ENCODE results near the gene GGT1. TPM values are rescaled to one million over a fixed set of nuclear protein-coding genes. Genes with fewer than 3 reads are reported as not detected.

Gene GGT1
- total RNA-seq, 1 donor from 2014 or later, result 131 TPM

DNA sequence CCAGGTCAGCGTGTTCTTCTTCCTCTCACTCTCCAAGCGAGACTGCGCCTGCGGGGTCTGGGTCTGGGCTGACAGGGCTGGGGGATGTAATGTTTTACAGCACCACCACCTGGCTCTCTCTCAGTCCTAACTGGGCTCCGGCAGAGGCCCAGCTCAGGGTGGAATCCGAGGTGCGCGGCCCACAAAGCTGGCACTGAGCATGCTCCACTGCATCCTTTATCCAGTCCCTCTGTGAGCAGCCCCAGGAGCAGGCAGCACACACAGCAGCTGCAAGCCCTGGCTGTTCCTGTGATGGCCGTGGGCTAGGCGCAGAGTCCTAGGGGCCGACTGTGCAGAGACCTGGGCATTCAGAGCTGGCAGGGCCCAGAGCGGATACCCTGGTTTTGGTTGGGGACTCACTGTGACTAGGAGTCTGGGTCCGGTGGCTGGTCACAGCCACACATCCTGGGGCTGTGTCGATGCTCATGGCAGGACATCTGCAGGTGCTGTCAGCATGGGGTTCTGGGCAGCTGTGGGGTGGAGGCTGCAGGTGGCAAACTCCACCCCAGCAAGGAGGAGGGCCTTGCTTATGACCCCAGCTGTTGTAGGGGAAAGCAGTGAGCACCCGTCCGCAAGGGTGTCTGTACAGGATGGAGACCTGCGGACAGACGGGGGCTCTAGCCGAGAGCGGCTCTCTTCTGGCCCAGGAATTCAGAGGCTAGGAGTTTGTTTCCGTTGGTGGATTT is 14.1 kb upstream of the GGT1 start:
- TF ChIP-seq, protein P1, sequence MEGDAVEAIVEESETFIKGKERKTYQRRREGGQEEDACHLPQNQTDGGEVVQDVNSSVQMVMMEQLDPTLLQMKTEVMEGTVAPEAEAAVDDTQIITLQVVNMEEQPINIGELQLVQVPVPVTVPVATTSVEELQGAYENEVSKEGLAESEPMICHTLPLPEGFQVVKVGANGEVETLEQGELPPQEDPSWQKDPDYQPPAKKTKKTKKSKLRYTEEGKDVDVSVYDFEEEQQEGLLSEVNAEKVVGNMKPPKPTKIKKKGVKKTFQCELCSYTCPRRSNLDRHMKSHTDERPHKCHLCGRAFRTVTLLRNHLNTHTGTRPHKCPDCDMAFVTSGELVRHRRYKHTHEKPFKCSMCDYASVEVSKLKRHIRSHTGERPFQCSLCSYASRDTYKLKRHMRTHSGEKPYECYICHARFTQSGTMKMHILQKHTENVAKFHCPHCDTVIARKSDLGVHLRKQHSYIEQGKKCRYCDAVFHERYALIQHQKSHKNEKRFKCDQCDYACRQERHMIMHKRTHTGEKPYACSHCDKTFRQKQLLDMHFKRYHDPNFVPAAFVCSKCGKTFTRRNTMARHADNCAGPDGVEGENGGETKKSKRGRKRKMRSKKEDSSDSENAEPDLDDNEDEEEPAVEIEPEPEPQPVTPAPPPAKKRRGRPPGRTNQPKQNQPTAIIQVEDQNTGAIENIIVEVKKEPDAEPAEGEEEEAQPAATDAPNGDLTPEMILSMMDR (IDR thresholded peaks at IDR 0.05), result no peak
- Histone ChIP-seq H3K36me3 (no peaks in the 10 kb centered on the region), H3K4me1 (peaks cover 6% of the 10 kb centered on the region), H3K27me3 (no peaks in the 10 kb centered on the region), H3K9me3 (no peaks in the 10 kb centered on the region), H3K27ac (no peak overlapping the region), H3K4me3 (no peak overlapping the region)
- no peak for DNase-seq
- no peak for ATAC-seq
- intact Hi-C loops (cut with DNase I), result no loop called here

DNA sequence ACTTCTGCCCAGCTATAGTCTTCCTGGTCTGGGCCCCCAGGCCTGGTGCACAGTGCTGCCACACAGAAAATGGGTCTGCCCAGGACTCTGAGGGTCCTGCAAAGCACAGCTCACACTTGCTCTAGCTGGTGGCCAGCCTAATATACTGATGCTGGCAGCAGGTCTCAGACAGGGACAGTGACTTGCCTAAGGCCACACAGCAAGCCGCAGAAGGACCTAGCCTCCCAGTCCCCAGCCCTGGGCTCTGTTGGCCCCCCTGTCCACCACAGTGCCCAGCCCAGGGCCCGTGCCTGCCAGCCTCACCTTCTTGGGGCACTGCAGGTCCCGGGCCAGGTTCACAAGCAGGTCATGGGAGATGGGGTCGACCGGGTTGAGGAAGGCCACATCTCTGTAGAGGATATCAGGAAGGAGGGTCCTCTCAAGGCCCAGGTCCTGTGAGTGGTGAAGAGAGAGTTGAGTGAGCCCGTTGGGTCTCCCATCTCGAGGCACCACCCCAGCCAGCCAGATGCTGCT is 13.4 kb upstream of the GGT1 start:
- Histone ChIP-seq H3K4me3 (no peak overlapping the region), H3K4me1 (peaks cover 9% of the 10 kb centered on the region), H3K9me3 (no peaks in the 10 kb centered on the region), H3K27ac (no peak overlapping the region), H3K27me3 (no peaks in the 10 kb centered on the region), H3K36me3 (no peaks in the 10 kb centered on the region)
- no peak for DNase-seq
- TF ChIP-seq, protein P1 (IDR thresholded peaks at IDR 0.05), result no peak
- intact Hi-C loops (cut with DNase I), result no loop called here
- no peak for ATAC-seq

- TF ChIP-seq, protein P1 (IDR thresholded peaks at IDR 0.05), result no peak
- Histone ChIP-seq H3K4me3 (no peak overlapping the region), H3K4me1 (peaks cover 13% of the 10 kb centered on the region), H3K36me3 (no peaks in the 10 kb centered on the region), H3K27ac (no peak overlapping the region), H3K27me3 (no peaks in the 10 kb centered on the region), H3K9me3 (no peaks in the 10 kb centered on the region)
- ATAC-seq (no peak), DNase-seq (no peak)
- intact Hi-C loops (cut with DNase I), result no loop called here
Observed at GRCh38 chr22:24590596-24591173, 12.3 kb upstream of the GGT1 start.

GRCh38 chr22:24591286-24591830 is 11.6 kb upstream of the GGT1 start:
- H3K9me3 ChIP-seq, result no peaks in the 10 kb centered on the region
- peaks cover 13% of the 10 kb centered on the region for H3K4me1 ChIP-seq
- ATAC-seq (no peak), DNase-seq (no peak)
- no peaks in the 10 kb centered on the region for H3K36me3 ChIP-seq
- H3K27ac ChIP-seq, result no peak overlapping the region
- H3K27me3 ChIP-seq, result no peaks in the 10 kb centered on the region
- intact Hi-C loops (cut with DNase I), result no loop called here
- H3K4me3 ChIP-seq, result no peak overlapping the region
- TF ChIP-seq, protein P1 (IDR thresholded peaks at IDR 0.05), result no peak

GRCh38 chr22:24592058-24592850 is 10.7 kb upstream of the GGT1 start:
- peak overlapping the region; percentile 58 for H3K27ac ChIP-seq
- ATAC-seq, result peak; percentile 0

More at GRCh38 chr22:24592058-24592850, 10.7 kb upstream of the GGT1 start:
- H3K4me3 ChIP-seq, result peak overlapping the region; percentile 58
- intact Hi-C loops (cut with DNase I), result no loop called here
- no peaks in the 10 kb centered on the region for H3K9me3 ChIP-seq
- H3K36me3 ChIP-seq, result no peaks in the 10 kb centered on the region
- no peaks in the 10 kb centered on the region for H3K27me3 ChIP-seq
- H3K4me1 ChIP-seq, result peaks cover 13% of the 10 kb centered on the region
- TF ChIP-seq, protein P1 (IDR thresholded peaks at IDR 0.05), result no peak
- no peak for DNase-seq
